Activated CD4-positive, alpha-beta T cell treated with anti-CD3 and anti-CD28 coated beads, Interleukin-2, amount 50 U/mL, for 16 hours (primary cell): Measurements from ENCODE around the gene PROK1.
"Not testable (repeated sequence)": the region's sequence is repeated elsewhere in the genome, so short reads cannot be mapped to it uniquely, and the experiment has no call there.

ENCODE experiments used
- DNase-seq: peaks from one replicate; pipeline ENCODE4 v3.0.0-alpha.2; 2020

The PROK1 gene

GRCh38 chr1:110450929-110451328 is at the start of gene PROK1:
TSS of gene PROK1 (plus strand) at chr1:110451149. CDS start at chr1:110451217, 68 bp downstream.
- no peak for DNase-seq

- no peak for DNase-seq
Observed at GRCh38 chr1:110403805-110404204, 47.1 kb upstream of the PROK1 start.

- DNase-seq, result no peak
Observed at GRCh38 chr1:110404401-110404800, 46.5 kb upstream of the PROK1 start.

GRCh38 chr1:110406407-110406806 is 44.5 kb upstream of the PROK1 start:
- not testable (repeated sequence) for DNase-seq

- peak; percentile 95 for DNase-seq
Observed at GRCh38 chr1:110407260-110408210, 43.4 kb upstream of the PROK1 start, which contains the start of gene LAMTOR5. TSS of gene LAMTOR5 (minus strand) at chr1:110407694. CDS start at chr1:110407620, 74 bp downstream.

- no peak for DNase-seq
Observed at GRCh38 chr1:110408488-110408887, 42.5 kb upstream of the PROK1 start.

- DNase-seq, result no peak
Observed at GRCh38 chr1:110409316-110409715, 41.6 kb upstream of the PROK1 start.

- no peak for DNase-seq
Observed at GRCh38 chr1:110411173-110411735, 39.7 kb upstream of the PROK1 start.

- peak; percentile 68 for DNase-seq
Observed at GRCh38 chr1:110412576-110412975, 38.4 kb upstream of the PROK1 start.

GRCh38 chr1:110413045-110413444 is 37.9 kb upstream of the PROK1 start:
- DNase-seq, result not testable (repeated sequence)

GRCh38 chr1:110418729-110419128 is 32.2 kb upstream of the PROK1 start:
- DNase-seq, result no peak

- no peak for DNase-seq
Observed at GRCh38 chr1:110420023-110420662, 30.8 kb upstream of the PROK1 start.

- peak; percentile 35 for DNase-seq
Observed at GRCh38 chr1:110420874-110421793, 29.8 kb upstream of the PROK1 start.

- DNase-seq, result no peak
Observed at GRCh38 chr1:110424699-110425611, 26.0 kb upstream of the PROK1 start.

- DNase-seq, result no peak
Observed at GRCh38 chr1:110425612-110426152, 25.3 kb upstream of the PROK1 start.

- no peak for DNase-seq
Observed at GRCh38 chr1:110426854-110427253, 24.1 kb upstream of the PROK1 start.

- no peak for DNase-seq
Observed at GRCh38 chr1:110428946-110429345, 22.0 kb upstream of the PROK1 start.

GRCh38 chr1:110430366-110430765 is 20.6 kb upstream of the PROK1 start:
- DNase-seq, result no peak

GRCh38 chr1:110430901-110431300 is 20.0 kb upstream of the PROK1 start:
- no peak for DNase-seq

- no peak for DNase-seq
Observed at GRCh38 chr1:110433213-110433612, 17.7 kb upstream of the PROK1 start.

GRCh38 chr1:110433803-110434202 is 17.1 kb upstream of the PROK1 start:
- DNase-seq, result no peak
